CD4-positive, CD25-positive, alpha-beta regulatory T cell (primary cell): Measurements from ENCODE around the gene BICD2. TPM values are rescaled to one million over a fixed set of nuclear protein-coding genes. Genes with fewer than 3 reads are reported as not detected.

Source experiments
- ATAC-seq, 2 donors: fragments of 150-1000 bp; cut with Tn5 transposase; one replicate each; pipeline ENCODE4 v1.10.0; 2021; ENCODE audit warnings: low read depth in 2 of 2, moderate number of reproducible peaks in 2 of 2, moderate library complexity in 1 of 2
- DNase-seq, 3 donors: peaks; one replicate each; pipeline versions ENCODE4 v3.0.0 to v3.0.0-alpha.2; 2012 to 2022; ENCODE audit warnings: mixed read lengths in 1 of 3
- H3K27ac ChIP-seq: one replicate; pipeline ENCODE4 v1.7.0; 2013; ENCODE audit warnings: mild to moderate bottlenecking, low read length; ENCODE audit not compliant: insufficient read depth, poor library complexity, severe bottlenecking
- H3K27me3 ChIP-seq: one replicate; pipeline ENCODE4 v1.7.0; 2013; ENCODE audit warnings: low read length; ENCODE audit not compliant: control insufficient read depth, insufficient read depth
- H3K36me3 ChIP-seq: one replicate; pipeline ENCODE4 v1.7.0; 2013; ENCODE audit warnings: mild to moderate bottlenecking, low read length, moderate library complexity; ENCODE audit not compliant: control insufficient read depth, insufficient read depth
- H3K4me1 ChIP-seq: 2 replicates; pipeline ENCODE4 v1.7.0; 2013; ENCODE audit warnings: mild to moderate bottlenecking, low read length; ENCODE audit not compliant: insufficient read depth, control insufficient read depth, poor library complexity, severe bottlenecking
- H3K4me3 ChIP-seq: one replicate; pipeline ENCODE4 v1.7.0; 2013; ENCODE audit warnings: low read depth, mild to moderate bottlenecking, low read length, moderate library complexity
- H3K9me3 ChIP-seq, 2 experiments: 1 replicate in 1 of 2; 2 replicates in 1 of 2; pipeline ENCODE4 v1.7.0; 2013; ENCODE audit warnings: low read length in 2 of 2, mild to moderate bottlenecking in 1 of 2, moderate library complexity in 1 of 2; ENCODE audit not compliant: control insufficient read depth in 2 of 2
- H3K27ac Mint-ChIP-seq, 3 donors: one replicate each; pipeline ENCODE4 v1.8.0; 2020 to 2022; ENCODE audit warnings: mild to moderate bottlenecking in 3 of 3, mixed read lengths in 3 of 3, moderate library complexity in 2 of 3
- H3K27me3 Mint-ChIP-seq: one replicate; pipeline ENCODE4 v1.8.0; 2022; ENCODE audit warnings: mild to moderate bottlenecking, mixed read lengths
- H3K36me3 Mint-ChIP-seq: one replicate; pipeline ENCODE4 v1.8.0; 2020; ENCODE audit warnings: mixed read lengths
- H3K4me1 Mint-ChIP-seq, 4 donors: one replicate each; pipeline ENCODE4 v1.8.0; 2020 to 2022; ENCODE audit warnings: mixed read lengths in 4 of 4, mild to moderate bottlenecking in 1 of 4
- H3K4me3 Mint-ChIP-seq, 4 donors: one replicate each; pipeline ENCODE4 v1.8.0; 2020 to 2022; ENCODE audit warnings: mild to moderate bottlenecking in 4 of 4, mixed read lengths in 4 of 4, moderate library complexity in 3 of 4
- H3K9me3 Mint-ChIP-seq, 7 donors: one replicate each; pipeline ENCODE4 v1.8.0; 2020 to 2022; ENCODE audit warnings: mixed read lengths in 7 of 7, mild to moderate bottlenecking in 3 of 7, moderate library complexity in 2 of 7
- polyA plus RNA-seq, 4 donors: library from polyadenylated mRNA; unstranded; fragments of 300-500 nt; fragmentation: Illumina TruSeq; gene quantifications; one replicate each; pipeline ENCODE4 v1.2.3, GENCODE V29; 2021
- total RNA-seq: library from RNA; stranded (reverse); gene quantifications from one replicate; pipeline ENCODE4 v1.2.3, GENCODE V29; 2022

The BICD2 gene
- total and polyA plus RNA-seq, 5 donors from 2014 or later = 5.6 to 29.3 (median 9.3) TPM

GRCh38 chr9:92737216-92737606 is 27.4 kb downstream of the BICD2 start:
- no peak for DNase-seq
- Histone ChIP-seq H3K9me3 (no peaks in the 10 kb centered on the region), H3K4me3 (no peak overlapping the region), H3K27me3 (no peaks in the 10 kb centered on the region), H3K4me1 (peaks cover 26% of the 10 kb centered on the region), H3K27ac (no peak overlapping the region), H3K36me3 (no peaks in the 10 kb centered on the region)
- Mint-ChIP-seq H3K4me1 (peaks cover 23 to 69% (median 42%) of the 10 kb centered on the region in 4 donors), H3K4me3 (peak overlapping the region in 1 of 4 donors; percentile 54), H3K36me3 (peaks cover 3% of the 10 kb centered on the region), H3K27ac (peak overlapping the region in 2 of 3 donors; percentile 49 to 65), H3K9me3 (no peaks in the 10 kb centered on the region), H3K27me3 (no peaks in the 10 kb centered on the region)
- ATAC-seq = no peak

GRCh38 chr9:92736563-92737215 is 27.9 kb downstream of the BICD2 start:
- Mint-ChIP-seq H3K9me3 (no peaks in the 10 kb centered on the region), H3K4me3 (no peak overlapping the region), H3K27me3 (no peaks in the 10 kb centered on the region), H3K27ac (peak overlapping the region in 2 of 3 donors; percentile 23 to 85), H3K4me1 (peaks cover 28 to 72% (median 45%) of the 10 kb centered on the region in 4 donors), H3K36me3 (peaks cover 3% of the 10 kb centered on the region)
- H3K27ac ChIP-seq = no peak overlapping the region
- H3K4me1 ChIP-seq = peaks cover 26% of the 10 kb centered on the region
- no peak overlapping the region for H3K4me3 ChIP-seq
- ATAC-seq (no peak), DNase-seq (no peak)
- H3K27me3 ChIP-seq = no peaks in the 10 kb centered on the region
- no peaks in the 10 kb centered on the region for H3K36me3 ChIP-seq
- no peaks in the 10 kb centered on the region for H3K9me3 ChIP-seq

- peaks cover 23% of the 10 kb centered on the region for H3K4me1 ChIP-seq
- Mint-ChIP-seq H3K4me3 (no peak overlapping the region), H3K9me3 (no peaks in the 10 kb centered on the region), H3K4me1 (peaks cover 31 to 70% (median 40%) of the 10 kb centered on the region in 4 donors), H3K27me3 (no peaks in the 10 kb centered on the region), H3K27ac (peak overlapping the region; percentile 38 to 85 (median 67)), H3K36me3 (peaks cover 3% of the 10 kb centered on the region)
- no peak overlapping the region for H3K27ac ChIP-seq
- H3K4me3 ChIP-seq = no peak overlapping the region
- H3K27me3 ChIP-seq = no peaks in the 10 kb centered on the region
- peaks cover 2% of the 10 kb centered on the region for H3K36me3 ChIP-seq
- no peaks in the 10 kb centered on the region for H3K9me3 ChIP-seq
- DNase-seq = no peak
- ATAC-seq = no peak
Observed at GRCh38 chr9:92735636-92736562, 28.7 kb downstream of the BICD2 start.

- peaks cover 5% of the 10 kb centered on the region for H3K36me3 ChIP-seq
- H3K9me3 ChIP-seq = no peaks in the 10 kb centered on the region
- no peaks in the 10 kb centered on the region for H3K27me3 ChIP-seq
- Mint-ChIP-seq H3K9me3 (no peaks in the 10 kb centered on the region), H3K4me1 (peaks cover 26 to 70% (median 33%) of the 10 kb centered on the region in 4 donors), H3K4me3 (no peak overlapping the region), H3K27me3 (no peaks in the 10 kb centered on the region), H3K27ac (peak overlapping the region; percentile 40 to 85 (median 67)), H3K36me3 (peaks cover 3% of the 10 kb centered on the region)
- no peak overlapping the region for H3K27ac ChIP-seq
- no peak overlapping the region for H3K4me3 ChIP-seq
- H3K4me1 ChIP-seq = peaks cover 19% of the 10 kb centered on the region
- ATAC-seq (peak in 1 of 2 donors; percentile 12), DNase-seq (no peak)
Observed at GRCh38 chr9:92734931-92735635, 29.6 kb downstream of the BICD2 start.

- Mint-ChIP-seq H3K9me3 (no peaks in the 10 kb centered on the region), H3K36me3 (peaks cover 8% of the 10 kb centered on the region), H3K4me3 (no peak overlapping the region), H3K27me3 (no peaks in the 10 kb centered on the region), H3K27ac (peak overlapping the region in 1 of 3 donors; percentile 76), H3K4me1 (peaks cover 13 to 42% (median 16%) of the 10 kb centered on the region in 4 donors)
- DNase-seq = no peak
- no peak overlapping the region for H3K4me3 ChIP-seq
- H3K36me3 ChIP-seq = peaks cover 28% of the 10 kb centered on the region
- H3K9me3 ChIP-seq = no peaks in the 10 kb centered on the region
- no peak for ATAC-seq
- H3K27me3 ChIP-seq = no peaks in the 10 kb centered on the region
- H3K27ac ChIP-seq = no peak overlapping the region
- H3K4me1 ChIP-seq = no peaks in the 10 kb centered on the region
Observed at GRCh38 chr9:92730897-92731296, 33.7 kb downstream of the BICD2 start.

GRCh38 chr9:92729735-92730155 is 34.9 kb downstream of the BICD2 start:
- no peaks in the 10 kb centered on the region for H3K27me3 ChIP-seq
- Mint-ChIP-seq H3K9me3 (no peaks in the 10 kb centered on the region), H3K27me3 (no peaks in the 10 kb centered on the region), H3K27ac (peak overlapping the region in 1 of 3 donors; percentile 73), H3K4me3 (no peak overlapping the region), H3K36me3 (peaks cover 8% of the 10 kb centered on the region), H3K4me1 (peaks cover 13 to 34% (median 14%) of the 10 kb centered on the region in 4 donors)
- H3K4me3 ChIP-seq = no peak overlapping the region
- DNase-seq = no peak
- H3K27ac ChIP-seq = no peak overlapping the region
- no peaks in the 10 kb centered on the region for H3K9me3 ChIP-seq
- peaks cover 36% of the 10 kb centered on the region for H3K36me3 ChIP-seq
- no peaks in the 10 kb centered on the region for H3K4me1 ChIP-seq
- no peak for ATAC-seq
